Neural cell (in vitro differentiated cells): ENCODE measurements around the gene TMEM255B. TPM values are rescaled to one million over a fixed set of nuclear protein-coding genes. Genes with fewer than 3 reads are reported as not detected.

ENCODE experiments used
- H2AFZ ChIP-seq: fragments of 200-600, 300-800 bp; sonication (generic), shearing (Covaris generic); 2 replicates; pipeline ENCODE4 v1.6.0; 2014; ENCODE audit warnings: low read depth, mild to moderate bottlenecking, antibody characterized with exemption, low read length, moderate library complexity
- H3F3A ChIP-seq: fragments of 200-600 bp; shearing (Covaris generic); 2 replicates; pipeline ENCODE4 v1.6.1; 2016; ENCODE audit warnings: mild to moderate bottlenecking, moderate library complexity, mixed read lengths, antibody characterized with exemption, low read length; ENCODE audit not compliant: insufficient read depth, poor library complexity, severe bottlenecking
- H3K27ac ChIP-seq: fragments of 200-600, 300-800 bp; sonication (generic), shearing (Covaris generic); 2 replicates; pipeline ENCODE4 v1.5.1; 2014; ENCODE audit warnings: mild to moderate bottlenecking, low read length, moderate library complexity
- H3K27me3 ChIP-seq: fragments of 300-800, 200-600 bp; sonication (generic), shearing (Covaris generic); 2 replicates; pipeline ENCODE4 v1.6.0; 2014; ENCODE audit warnings: mild to moderate bottlenecking, low read depth, low read length, moderate library complexity; ENCODE audit not compliant: insufficient read depth
- H3K36me3 ChIP-seq: fragments of 300-800, 200-600 bp; sonication (generic), shearing (Covaris generic); 2 replicates; pipeline ENCODE4 v1.5.1; 2014; ENCODE audit warnings: mild to moderate bottlenecking, antibody characterized with exemption, low read length, moderate library complexity; ENCODE audit not compliant: insufficient read depth
- H3K4me2 ChIP-seq: fragments of 300-800, 200-600 bp; sonication (generic), shearing (Covaris generic); 2 replicates; pipeline ENCODE4 v1.6.0; 2014; ENCODE audit warnings: mild to moderate bottlenecking, low read length
- H3K4me3 ChIP-seq: fragments of 300-800, 200-600 bp; sonication (generic), shearing (Covaris generic); 2 replicates; pipeline ENCODE4 v1.5.1; 2014; ENCODE audit warnings: mild to moderate bottlenecking, low read length, moderate library complexity
- H3K79me2 ChIP-seq: fragments of 200-600 bp; shearing (Covaris generic); replicated peaks from 2 replicates; pipeline ENCODE4 v1.6.0; 2014; ENCODE audit warnings: mild to moderate bottlenecking, low read length, moderate library complexity; ENCODE audit not compliant: insufficient read depth
- H3K9ac ChIP-seq: fragments of 300-800, 200-600 bp; sonication (generic), shearing (Covaris generic); 2 replicates; pipeline ENCODE4 v1.6.1; 2016; ENCODE audit warnings: mild to moderate bottlenecking, low read length, mixed read lengths
- H3K9me2 ChIP-seq: fragments of 200-600 bp; shearing (Covaris generic); 2 replicates; pipeline ENCODE4 v1.6.1; 2016; ENCODE audit warnings: mild to moderate bottlenecking, low read length, mixed read lengths; ENCODE audit not compliant: insufficient read depth
- H3K9me3 ChIP-seq: fragments of 200-600, 300-800 bp; sonication (generic), shearing (Covaris generic); 2 replicates; pipeline ENCODE4 v1.6.1; 2016; ENCODE audit warnings: mild to moderate bottlenecking, mixed run types, low read length, moderate library complexity, mixed read lengths
- H4K20me1 ChIP-seq: fragments of 200-600 bp; shearing (Covaris generic); 2 replicates; pipeline ENCODE4 v1.6.1; 2016; ENCODE audit warnings: mild to moderate bottlenecking, mixed run types; ENCODE audit not compliant: insufficient read depth
- EP300 ChIP-seq: fragments of 450-650 bp; conservative IDR thresholded peaks from 2 replicates; pipeline ENCODE4 v1.6.1; 2014; ENCODE audit warnings: antibody characterized with exemption, mild to moderate bottlenecking, moderate library complexity; ENCODE audit not compliant: poor library complexity, severe bottlenecking
- EZH2 ChIP-seq: fragments of 200-600, 300-800 bp; shearing (Covaris generic), sonication (generic); IDR thresholded peaks from 2 replicates; pipeline ENCODE4 v1.6.1; 2014; ENCODE audit warnings: antibody characterized with exemption, low read length, borderline replicate concordance, mild to moderate bottlenecking; ENCODE audit not compliant: insufficient read depth, poor library complexity, severe bottlenecking
- MXI1 ChIP-seq: fragments of 450-650 bp; conservative IDR thresholded peaks from 2 replicates; pipeline ENCODE4 v1.6.1; 2014; ENCODE audit warnings: antibody characterized with exemption, mild to moderate bottlenecking; ENCODE audit not compliant: poor library complexity, severe bottlenecking
- POLR2AphosphoS5 ChIP-seq: IDR thresholded peaks from 2 replicates; pipeline ENCODE4 v1.6.1; 2012
- RAD21 ChIP-seq: fragments of 450-650 bp; conservative IDR thresholded peaks from 2 replicates; pipeline ENCODE4 v1.6.1; 2014; ENCODE audit warnings: antibody characterized with exemption, mild to moderate bottlenecking, moderate library complexity
- SMC3 ChIP-seq: fragments of 450-650 bp; conservative IDR thresholded peaks from 2 replicates; pipeline ENCODE4 v1.6.1; 2014; ENCODE audit warnings: antibody characterized with exemption, mild to moderate bottlenecking, moderate library complexity; ENCODE audit not compliant: poor library complexity
- TAF1 ChIP-seq: IDR thresholded peaks from 2 replicates; pipeline ENCODE4 v1.6.1; 2012; ENCODE audit warnings: low read depth
- polyA plus RNA-seq: library from polyadenylated mRNA; depleted of rRNA; stranded (reverse); fragments of >200 nt; gene quantifications from 2 replicates; pipeline ENCODE4 v1.2.3, GENCODE V29; 2014
- TF ChIP-seq, protein P1 (sequence below): IDR thresholded peaks from 2 replicates; pipeline ENCODE4 v1.6.1; 2012; ENCODE audit warnings: borderline replicate concordance
- TF ChIP-seq, protein P2 (sequence below): fragments of 450-650 bp; IDR thresholded peaks from 2 replicates; pipeline ENCODE4 v1.5.1; 2014; ENCODE audit warnings: antibody characterized with exemption, mild to moderate bottlenecking, moderate library complexity; ENCODE audit not compliant: poor library complexity, severe bottlenecking

TMEM255B gene
- polyA plus RNA-seq, 1 donor from 2014 or later: not detected

- Histone ChIP-seq H3K27me3 (no peaks in the 10 kb centered on the region), H3K9me3 (no peaks in the 10 kb centered on the region), H2AFZ (no peak overlapping the region), H3K4me3 (no peak overlapping the region), H3F3A (no peaks in the 10 kb centered on the region), H3K36me3 (no peaks in the 10 kb centered on the region), H3K79me2 (no peaks in the 10 kb centered on the region), H3K4me2 (no peak overlapping the region), H3K9ac (no peak overlapping the region), H3K9me2 (no peaks in the 10 kb centered on the region), H3K27ac (no peak overlapping the region), H4K20me1 (no peaks in the 10 kb centered on the region)
- TF ChIP-seq RAD21: no peak
- TF ChIP-seq, protein P1, sequence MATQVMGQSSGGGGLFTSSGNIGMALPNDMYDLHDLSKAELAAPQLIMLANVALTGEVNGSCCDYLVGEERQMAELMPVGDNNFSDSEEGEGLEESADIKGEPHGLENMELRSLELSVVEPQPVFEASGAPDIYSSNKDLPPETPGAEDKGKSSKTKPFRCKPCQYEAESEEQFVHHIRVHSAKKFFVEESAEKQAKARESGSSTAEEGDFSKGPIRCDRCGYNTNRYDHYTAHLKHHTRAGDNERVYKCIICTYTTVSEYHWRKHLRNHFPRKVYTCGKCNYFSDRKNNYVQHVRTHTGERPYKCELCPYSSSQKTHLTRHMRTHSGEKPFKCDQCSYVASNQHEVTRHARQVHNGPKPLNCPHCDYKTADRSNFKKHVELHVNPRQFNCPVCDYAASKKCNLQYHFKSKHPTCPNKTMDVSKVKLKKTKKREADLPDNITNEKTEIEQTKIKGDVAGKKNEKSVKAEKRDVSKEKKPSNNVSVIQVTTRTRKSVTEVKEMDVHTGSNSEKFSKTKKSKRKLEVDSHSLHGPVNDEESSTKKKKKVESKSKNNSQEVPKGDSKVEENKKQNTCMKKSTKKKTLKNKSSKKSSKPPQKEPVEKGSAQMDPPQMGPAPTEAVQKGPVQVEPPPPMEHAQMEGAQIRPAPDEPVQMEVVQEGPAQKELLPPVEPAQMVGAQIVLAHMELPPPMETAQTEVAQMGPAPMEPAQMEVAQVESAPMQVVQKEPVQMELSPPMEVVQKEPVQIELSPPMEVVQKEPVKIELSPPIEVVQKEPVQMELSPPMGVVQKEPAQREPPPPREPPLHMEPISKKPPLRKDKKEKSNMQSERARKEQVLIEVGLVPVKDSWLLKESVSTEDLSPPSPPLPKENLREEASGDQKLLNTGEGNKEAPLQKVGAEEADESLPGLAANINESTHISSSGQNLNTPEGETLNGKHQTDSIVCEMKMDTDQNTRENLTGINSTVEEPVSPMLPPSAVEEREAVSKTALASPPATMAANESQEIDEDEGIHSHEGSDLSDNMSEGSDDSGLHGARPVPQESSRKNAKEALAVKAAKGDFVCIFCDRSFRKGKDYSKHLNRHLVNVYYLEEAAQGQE: no peak
- TF ChIP-seq, protein P2, sequence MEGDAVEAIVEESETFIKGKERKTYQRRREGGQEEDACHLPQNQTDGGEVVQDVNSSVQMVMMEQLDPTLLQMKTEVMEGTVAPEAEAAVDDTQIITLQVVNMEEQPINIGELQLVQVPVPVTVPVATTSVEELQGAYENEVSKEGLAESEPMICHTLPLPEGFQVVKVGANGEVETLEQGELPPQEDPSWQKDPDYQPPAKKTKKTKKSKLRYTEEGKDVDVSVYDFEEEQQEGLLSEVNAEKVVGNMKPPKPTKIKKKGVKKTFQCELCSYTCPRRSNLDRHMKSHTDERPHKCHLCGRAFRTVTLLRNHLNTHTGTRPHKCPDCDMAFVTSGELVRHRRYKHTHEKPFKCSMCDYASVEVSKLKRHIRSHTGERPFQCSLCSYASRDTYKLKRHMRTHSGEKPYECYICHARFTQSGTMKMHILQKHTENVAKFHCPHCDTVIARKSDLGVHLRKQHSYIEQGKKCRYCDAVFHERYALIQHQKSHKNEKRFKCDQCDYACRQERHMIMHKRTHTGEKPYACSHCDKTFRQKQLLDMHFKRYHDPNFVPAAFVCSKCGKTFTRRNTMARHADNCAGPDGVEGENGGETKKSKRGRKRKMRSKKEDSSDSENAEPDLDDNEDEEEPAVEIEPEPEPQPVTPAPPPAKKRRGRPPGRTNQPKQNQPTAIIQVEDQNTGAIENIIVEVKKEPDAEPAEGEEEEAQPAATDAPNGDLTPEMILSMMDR: no peak
- no peak for TF ChIP-seq TAF1
- no peak for TF ChIP-seq MXI1
- no peak for TF ChIP-seq EZH2
- TF ChIP-seq SMC3: no peak
- TF ChIP-seq POLR2AphosphoS5: no peak
- TF ChIP-seq EP300: no peak
These were observed 59.0 kb downstream of the TMEM255B start for GRCh38 chr13:113817860-113818691.

DNA sequence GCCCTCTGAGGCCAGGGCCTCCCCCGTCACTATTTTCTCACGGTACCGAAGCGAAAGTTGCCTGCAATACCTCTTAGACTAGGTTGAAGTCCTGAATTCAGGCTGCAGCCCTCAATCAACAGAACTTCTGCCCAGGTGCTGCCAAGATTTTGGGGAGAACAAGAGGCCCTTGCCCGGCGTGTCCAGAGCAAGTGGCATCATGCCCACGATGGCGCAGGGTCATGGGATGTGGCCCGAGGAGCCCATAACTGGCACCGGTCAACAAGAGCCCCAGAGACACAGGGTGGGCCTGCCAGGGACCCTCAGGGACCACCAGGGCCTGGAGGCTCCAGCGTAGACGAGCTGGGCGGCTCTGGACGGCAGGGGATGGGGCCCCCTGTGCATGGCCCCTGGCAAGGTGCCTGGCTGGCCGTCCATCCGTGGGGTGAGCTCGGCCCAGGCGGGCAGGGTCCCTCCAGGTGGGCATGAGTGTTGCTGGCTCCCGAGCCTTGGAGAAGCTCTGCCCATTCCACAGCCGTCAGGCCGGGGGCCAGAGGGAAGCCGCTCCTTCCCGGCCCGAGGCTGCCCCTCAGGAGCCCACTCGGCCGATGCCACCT, 59.8 kb downstream of the TMEM255B start:
- no peak overlapping the region for H3K27ac ChIP-seq
- TF ChIP-seq, protein P1: no peak
- no peak for TF ChIP-seq EP300
- TF ChIP-seq, protein P2: no peak
- no peak for TF ChIP-seq SMC3
- TF ChIP-seq TAF1: no peak
- no peak for TF ChIP-seq MXI1
- H3F3A ChIP-seq: no peaks in the 10 kb centered on the region
- no peaks in the 10 kb centered on the region for H3K9me2 ChIP-seq
- no peaks in the 10 kb centered on the region for H4K20me1 ChIP-seq
- no peaks in the 10 kb centered on the region for H3K9me3 ChIP-seq
- no peak overlapping the region for H2AFZ ChIP-seq
- H3K9ac ChIP-seq: no peak overlapping the region
- no peaks in the 10 kb centered on the region for H3K27me3 ChIP-seq
- H3K36me3 ChIP-seq: no peaks in the 10 kb centered on the region
- H3K4me2 ChIP-seq: no peak overlapping the region
- H3K79me2 ChIP-seq: no peaks in the 10 kb centered on the region
- H3K4me3 ChIP-seq: no peak overlapping the region
